SK-N-SH treated with all-trans-retinoic acid at 6 μM for 48 hours (cell line): Measurements from ENCODE around the gene SCUBE2.
A peak's percentile ranks its signal among the peaks of the same experiment; 100 is the strongest.

Source experiments
- ATAC-seq: fragments of 200-7000 bp; cut with Tn5 transposase; 3 replicates; pipeline ENCODE4 v1.9.1; 2020; ENCODE audit warnings: mild to moderate bottlenecking, moderate library complexity
- ARNTL ChIP-seq: fragments of 450-650 bp; formaldehyde crosslinking; IDR thresholded peaks from 2 replicates; pipeline ENCODE4 v1.5.0; 2020; ENCODE audit warnings: low read depth, mild to moderate bottlenecking, moderate library complexity, borderline replicate concordance
- BACH2 ChIP-seq: fragments of 250-450 bp; sonication (Bioruptor Pico); IDR thresholded peaks from 2 replicates; pipeline ENCODE4 v1.9.0; 2021; ENCODE audit warnings: mild to moderate bottlenecking, borderline replicate concordance
- CSDC2 ChIP-seq: fragments of 250-450 bp; sonication (Bioruptor Pico); IDR thresholded peaks from 2 replicates; pipeline ENCODE4 v1.5.0; 2020; ENCODE audit warnings: mild to moderate bottlenecking, moderate library complexity
- CSRNP3 ChIP-seq: fragments of 250-450 bp; sonication (Bioruptor Pico); IDR thresholded peaks from 2 replicates; pipeline ENCODE4 v1.5.1; 2021; ENCODE audit warnings: mild to moderate bottlenecking, moderate library complexity
- ESRRG ChIP-seq: fragments of 250-450 bp; sonication (Bioruptor Pico); IDR thresholded peaks from 2 replicates; pipeline ENCODE4 v1.6.1; 2021; ENCODE audit warnings: mild to moderate bottlenecking
- GLIS3 ChIP-seq: fragments of 250-450 bp; sonication (Bioruptor Pico); IDR thresholded peaks from 2 replicates; pipeline ENCODE4 v1.5.0; 2020; ENCODE audit warnings: mild to moderate bottlenecking, moderate library complexity
- ISL1 ChIP-seq: fragments of 250-450 bp; sonication (Bioruptor Pico); IDR thresholded peaks from 2 replicates; pipeline ENCODE4 v2.1.2; 2022; ENCODE audit warnings: mild to moderate bottlenecking, moderate library complexity
- OSR1 ChIP-seq: fragments of 250-450 bp; sonication (Bioruptor Pico); IDR thresholded peaks from 2 replicates; pipeline ENCODE4 v1.8.0; 2022; ENCODE audit warnings: moderate library complexity, mild to moderate bottlenecking, inconsistent platforms
- PPARA ChIP-seq: fragments of 250-450 bp; sonication (Bioruptor Pico); IDR thresholded peaks from 2 replicates; pipeline ENCODE4 v1.5.0; 2020; ENCODE audit warnings: mild to moderate bottlenecking, borderline replicate concordance
- RARB ChIP-seq: fragments of 250-450 bp; sonication (Bioruptor Pico); IDR thresholded peaks from 2 replicates; pipeline ENCODE4 v1.8.0; 2021; ENCODE audit warnings: mild to moderate bottlenecking, moderate library complexity
- SNAI2 ChIP-seq: fragments of 250-450 bp; sonication (Bioruptor Pico); IDR thresholded peaks from 2 replicates; pipeline ENCODE4 v1.5.0; 2020; ENCODE audit warnings: mild to moderate bottlenecking, moderate library complexity
- TCF4 ChIP-seq: fragments of 250-450 bp; sonication (Bioruptor Pico); IDR thresholded peaks from 2 replicates; pipeline ENCODE4 v1.8.0; 2021; ENCODE audit warnings: mild to moderate bottlenecking, moderate library complexity, borderline replicate concordance
- TOX ChIP-seq: fragments of 250-450 bp; sonication (Bioruptor Pico); IDR thresholded peaks from 2 replicates; pipeline ENCODE4 v1.8.0; 2021; ENCODE audit warnings: mild to moderate bottlenecking, moderate library complexity, borderline replicate concordance
- TSHZ2 ChIP-seq: fragments of 250-450 bp; sonication (Bioruptor Pico); IDR thresholded peaks from 2 replicates; pipeline ENCODE4 v1.5.0; 2020; ENCODE audit warnings: mild to moderate bottlenecking, moderate library complexity
- ZC3H10 ChIP-seq: fragments of 250-450 bp; sonication (Bioruptor Pico); IDR thresholded peaks from 2 replicates; pipeline ENCODE4 v1.5.1; 2021; ENCODE audit warnings: mild to moderate bottlenecking, moderate library complexity
- ZFP3 ChIP-seq: fragments of 250-450 bp; sonication (Bioruptor Pico); IDR thresholded peaks from 2 replicates; pipeline ENCODE4 v1.5.0; 2020; ENCODE audit warnings: mild to moderate bottlenecking, moderate library complexity
- ZFP30 ChIP-seq: fragments of 450-650 bp; formaldehyde crosslinking; IDR thresholded peaks from 2 replicates; pipeline ENCODE4 v1.5.0; 2022; ENCODE audit warnings: mild to moderate bottlenecking, moderate library complexity
- ZNF565 ChIP-seq: fragments of 450-650 bp; formaldehyde crosslinking; conservative IDR thresholded peaks from 2 replicates; pipeline ENCODE4 v1.5.0; 2020; ENCODE audit warnings: low read depth, mild to moderate bottlenecking, moderate library complexity
- ZNF8 ChIP-seq: fragments of 450-650 bp; formaldehyde crosslinking; IDR thresholded peaks from 2 replicates; pipeline ENCODE4 v1.5.0; 2020; ENCODE audit warnings: mild to moderate bottlenecking, moderate library complexity
- TF ChIP-seq, protein P1 (sequence below): fragments of 250-450 bp; sonication (Bioruptor Pico); IDR thresholded peaks from 2 replicates; pipeline ENCODE4 v1.8.0; 2021; ENCODE audit warnings: low read depth, mild to moderate bottlenecking, moderate library complexity, borderline replicate concordance
- TF ChIP-seq, protein P2 (sequence below): fragments of 250-450 bp; sonication (Bioruptor Pico); IDR thresholded peaks from 2 replicates; pipeline ENCODE4 v1.8.0; 2020; ENCODE audit warnings: mild to moderate bottlenecking, moderate library complexity, borderline replicate concordance

The SCUBE2 gene

DNA sequence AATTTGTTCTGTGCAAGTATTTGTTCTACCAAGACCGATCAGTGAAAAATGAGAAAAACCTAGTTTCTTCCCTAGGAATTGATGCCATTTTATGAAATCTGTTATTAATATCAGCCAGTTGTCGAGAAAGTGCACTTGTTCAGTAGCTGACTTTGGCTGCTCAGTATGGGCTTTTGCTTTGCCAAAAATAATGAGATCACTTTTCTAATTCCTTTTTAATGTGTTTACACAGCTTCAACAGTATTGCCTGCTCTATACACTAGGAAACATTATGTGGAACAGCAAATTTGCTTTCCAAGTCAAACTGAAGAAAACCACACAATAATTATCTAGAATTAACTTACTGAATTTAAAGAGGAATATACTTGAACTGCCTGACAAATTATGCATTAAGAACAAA is 34.4 kb downstream of the SCUBE2 start:
- TF ChIP-seq TCF4 (CRISPR knock-in tag): peak; percentile 67; the same call in 1 of the 2 replicates
- no peak for TF ChIP-seq ARNTL (CRISPR knock-in tag)
- peak; percentile 57 for TF ChIP-seq ISL1 (CRISPR knock-in tag)
- peak; percentile 86; the same call in 1 of the 2 replicates for TF ChIP-seq SNAI2 (CRISPR knock-in tag)
- no peak for TF ChIP-seq TOX (CRISPR knock-in tag)
- ATAC-seq: no peak

GRCh38 chr11:9056467-9056866 is 34.9 kb downstream of the SCUBE2 start:
- TF ChIP-seq CSRNP3 (CRISPR knock-in tag): no peak
- no peak for TF ChIP-seq OSR1 (CRISPR knock-in tag)
- TF ChIP-seq ZC3H10 (CRISPR knock-in tag): no peak
- TF ChIP-seq TOX (CRISPR knock-in tag): no peak
- no peak for TF ChIP-seq ARNTL (CRISPR knock-in tag)
- TF ChIP-seq GLIS3: no peak
- no peak for TF ChIP-seq ZNF565
- no peak for TF ChIP-seq ZFP3 (CRISPR knock-in tag)
- TF ChIP-seq ISL1 (CRISPR knock-in tag): no peak
- TF ChIP-seq ESRRG (CRISPR knock-in tag): no peak
- TF ChIP-seq, protein P1, sequence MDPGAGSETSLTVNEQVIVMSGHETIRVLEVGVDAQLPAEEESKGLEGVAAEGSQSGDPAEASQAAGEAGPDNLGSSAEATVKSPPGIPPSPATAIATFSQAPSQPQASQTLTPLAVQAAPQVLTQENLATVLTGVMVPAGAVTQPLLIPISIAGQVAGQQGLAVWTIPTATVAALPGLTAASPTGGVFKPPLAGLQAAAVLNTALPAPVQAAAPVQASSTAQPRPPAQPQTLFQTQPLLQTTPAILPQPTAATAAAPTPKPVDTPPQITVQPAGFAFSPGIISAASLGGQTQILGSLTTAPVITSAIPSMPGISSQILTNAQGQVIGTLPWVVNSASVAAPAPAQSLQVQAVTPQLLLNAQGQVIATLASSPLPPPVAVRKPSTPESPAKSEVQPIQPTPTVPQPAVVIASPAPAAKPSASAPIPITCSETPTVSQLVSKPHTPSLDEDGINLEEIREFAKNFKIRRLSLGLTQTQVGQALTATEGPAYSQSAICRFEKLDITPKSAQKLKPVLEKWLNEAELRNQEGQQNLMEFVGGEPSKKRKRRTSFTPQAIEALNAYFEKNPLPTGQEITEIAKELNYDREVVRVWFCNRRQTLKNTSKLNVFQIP (CRISPR knock-in tag): no peak
- no peak for TF ChIP-seq RARB (CRISPR knock-in tag)
- TF ChIP-seq, protein P2, sequence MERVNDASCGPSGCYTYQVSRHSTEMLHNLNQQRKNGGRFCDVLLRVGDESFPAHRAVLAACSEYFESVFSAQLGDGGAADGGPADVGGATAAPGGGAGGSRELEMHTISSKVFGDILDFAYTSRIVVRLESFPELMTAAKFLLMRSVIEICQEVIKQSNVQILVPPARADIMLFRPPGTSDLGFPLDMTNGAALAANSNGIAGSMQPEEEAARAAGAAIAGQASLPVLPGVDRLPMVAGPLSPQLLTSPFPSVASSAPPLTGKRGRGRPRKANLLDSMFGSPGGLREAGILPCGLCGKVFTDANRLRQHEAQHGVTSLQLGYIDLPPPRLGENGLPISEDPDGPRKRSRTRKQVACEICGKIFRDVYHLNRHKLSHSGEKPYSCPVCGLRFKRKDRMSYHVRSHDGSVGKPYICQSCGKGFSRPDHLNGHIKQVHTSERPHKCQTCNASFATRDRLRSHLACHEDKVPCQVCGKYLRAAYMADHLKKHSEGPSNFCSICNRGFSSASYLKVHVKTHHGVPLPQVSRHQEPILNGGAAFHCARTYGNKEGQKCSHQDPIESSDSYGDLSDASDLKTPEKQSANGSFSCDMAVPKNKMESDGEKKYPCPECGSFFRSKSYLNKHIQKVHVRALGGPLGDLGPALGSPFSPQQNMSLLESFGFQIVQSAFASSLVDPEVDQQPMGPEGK (CRISPR knock-in tag): no peak
- TF ChIP-seq CSDC2: no peak
- TF ChIP-seq SNAI2 (CRISPR knock-in tag): no peak
- ATAC-seq: no peak

GRCh38 chr11:9053316-9054035 is 37.9 kb downstream of the SCUBE2 start:
- peak; percentile 37; the same call in 2 of the 3 replicates for ATAC-seq
- TF ChIP-seq ZFP3 (CRISPR knock-in tag) (no peak), CSRNP3 (CRISPR knock-in tag) (no peak), ZFP30 (CRISPR knock-in tag) (no peak), ZNF8 (no peak), ZNF565 (no peak), BACH2 (no peak), TSHZ2 (CRISPR knock-in tag) (no peak), SNAI2 (CRISPR knock-in tag) (no peak), OSR1 (CRISPR knock-in tag) (no peak), PPARA (no peak)
- TF ChIP-seq, protein P2 (CRISPR knock-in tag): no peak
